Measurements from ENCODE around the gene TIAM1. TPM values are rescaled to one million over a fixed set of nuclear protein-coding genes. Genes with fewer than 3 reads are reported as not detected.

TIAM1 gene
- total and polyA plus RNA-seq, 12 donors, result 6.5 to 33.3 (median 15.9) TPM

- H3K36me3 ChIP-seq (replicated peaks in 1 of 2), result no peaks in the 10 kb centered on the region
- H3K27me3 ChIP-seq, result no peaks in the 10 kb centered on the region
- DNase-seq, result no peak
- TF ChIP-seq CTCF (IDR thresholded peaks at IDR 0.05) (no peak), POLR2A (IDR thresholded peaks at IDR 0.05) (no peak)
- 74 to 80% (median 75%) methylated on average over 32 to 34 of the region's 34 CpGs for WGBS, 4 donors
- no peak overlapping the region for H3K27ac ChIP-seq
- intact Hi-C loops (cut with DNase I), result loop anchor here in 1 of 2 donors (5.0 kb wide), 2 partner anchors 256 to 746 kb away; no protein-coding TSS in a partner anchor
- H3K4me3 ChIP-seq, result no peak overlapping the region
- H3K4me1 ChIP-seq (replicated peaks in 1 of 2), result no peaks in the 10 kb centered on the region
- no peaks in the 10 kb centered on the region for H3K9me3 ChIP-seq (replicated peaks in 1 of 3)
These were observed 256.2 kb downstream of the TIAM1 start for GRCh38 chr21:31087639-31088473.

GRCh38 chr21:31084689-31085088 is 259.4 kb downstream of the TIAM1 start:
- no peaks in the 10 kb centered on the region for H3K27me3 ChIP-seq
- H3K4me1 ChIP-seq (replicated peaks in 1 of 2), result no peaks in the 10 kb centered on the region
- 41 to 52% (median 51%) methylated on average over 6 of the region's 6 CpGs for WGBS, 4 donors
- H3K4me3 ChIP-seq, result no peak overlapping the region
- intact Hi-C loops (cut with DNase I), result loop anchor here in 1 of 2 donors (5.0 kb wide), 2 partner anchors 252 to 742 kb away; no protein-coding TSS in a partner anchor
- TF ChIP-seq CTCF (IDR thresholded peaks at IDR 0.05) (no peak), POLR2A (IDR thresholded peaks at IDR 0.05) (no peak)
- H3K9me3 ChIP-seq (replicated peaks in 1 of 3), result no peaks in the 10 kb centered on the region
- no peak for DNase-seq
- no peaks in the 10 kb centered on the region for H3K36me3 ChIP-seq (replicated peaks in 1 of 2)
- H3K27ac ChIP-seq, result no peak overlapping the region

GRCh38 chr21:31078796-31079195 is 265.3 kb downstream of the TIAM1 start:
- TF ChIP-seq POLR2A (IDR thresholded peaks at IDR 0.05), result no peak
- no peak for TF ChIP-seq CTCF (IDR thresholded peaks at IDR 0.05)
- intact Hi-C loops (cut with DNase I), result no loop called here
- Histone ChIP-seq H3K36me3 (replicated peaks in 1 of 2) (no peaks in the 10 kb centered on the region), H3K27ac (no peak overlapping the region), H3K27me3 (no peaks in the 10 kb centered on the region), H3K9me3 (replicated peaks in 1 of 3) (no peaks in the 10 kb centered on the region), H3K4me3 (no peak overlapping the region), H3K4me1 (replicated peaks in 1 of 2) (no peaks in the 10 kb centered on the region)
- 48 to 65% (median 59%) methylated on average over 4 of the region's 4 CpGs for WGBS, 4 donors
- no peak for DNase-seq

GRCh38 chr21:31078216-31078615 is 265.8 kb downstream of the TIAM1 start:
- intact Hi-C loops (cut with DNase I), result no loop called here
- 83 to 89% (median 86%) methylated on average over 4 of the region's 4 CpGs for WGBS, 4 donors
- no peaks in the 10 kb centered on the region for H3K27me3 ChIP-seq

More at GRCh38 chr21:31078216-31078615, 265.8 kb downstream of the TIAM1 start:
- Histone ChIP-seq H3K27ac (no peak overlapping the region), H3K9me3 (replicated peaks in 1 of 3) (no peaks in the 10 kb centered on the region), H3K36me3 (replicated peaks in 1 of 2) (no peaks in the 10 kb centered on the region), H3K4me1 (replicated peaks in 1 of 2) (no peaks in the 10 kb centered on the region), H3K4me3 (no peak overlapping the region)
- DNase-seq, result no peak
- TF ChIP-seq POLR2A (IDR thresholded peaks at IDR 0.05) (no peak), CTCF (IDR thresholded peaks at IDR 0.05) (no peak)

Data from adrenal gland (tissue), 12 donors.